Measurements from ENCODE around the gene LBR.
"Not testable (repeated sequence)": the region's sequence is repeated elsewhere in the genome, so short reads cannot be mapped to it uniquely, and the experiment has no call there.

The LBR gene

GRCh38 chr1:225388372-225388771 lies 39.5 kb downstream of the LBR start:
- peaks cover 11% of the 10 kb centered on the region for H3K36me3 Mint-ChIP-seq (ENCODE audit: low read depth)
- H3K9me3 Mint-ChIP-seq: peaks cover 10% of the 10 kb centered on the region
- H3K27ac Mint-ChIP-seq: no peak overlapping the region
- H3K4me1 Mint-ChIP-seq: no peaks in the 10 kb centered on the region
- TF ChIP-seq CTCF (IDR thresholded peaks at IDR 0.05; ENCODE audit: unreplicated experiment in 3 of 3): no peak
- H3K4me3 Mint-ChIP-seq: no peak overlapping the region
- H3K27me3 Mint-ChIP-seq (ENCODE audit: low read depth): no peaks in the 10 kb centered on the region

GRCh38 chr1:225386860-225387259 lies 41.0 kb downstream of the LBR start:
- Mint-ChIP-seq H3K36me3 (ENCODE audit: low read depth) (peaks cover 15% of the 10 kb centered on the region), H3K9me3 (peaks cover 11% of the 10 kb centered on the region)
- H3K27me3 Mint-ChIP-seq (ENCODE audit: low read depth); H3K4me1 Mint-ChIP-seq; H3K4me3 Mint-ChIP-seq; H3K27ac Mint-ChIP-seq: not testable (repeated sequence)

GRCh38 chr1:225380691-225381090 lies 47.1 kb downstream of the LBR start:
- H3K4me3 Mint-ChIP-seq: no peak overlapping the region
- peaks cover 18% of the 10 kb centered on the region for H3K36me3 Mint-ChIP-seq (ENCODE audit: low read depth)
- peaks cover 3% of the 10 kb centered on the region for H3K27me3 Mint-ChIP-seq (ENCODE audit: low read depth)
- no peaks in the 10 kb centered on the region for H3K4me1 Mint-ChIP-seq
- peaks cover 11% of the 10 kb centered on the region for H3K9me3 Mint-ChIP-seq
- TF ChIP-seq CTCF (IDR thresholded peaks at IDR 0.05; ENCODE audit: unreplicated experiment in 3 of 3): no peak
- no peak overlapping the region for H3K27ac Mint-ChIP-seq

GRCh38 chr1:225378880-225379279 lies 49.0 kb downstream of the LBR start:
- Mint-ChIP-seq H3K4me1 (no peaks in the 10 kb centered on the region), H3K27ac (no peak overlapping the region), H3K4me3 (no peak overlapping the region), H3K27me3 (ENCODE audit: low read depth) (peaks cover 3% of the 10 kb centered on the region), H3K36me3 (ENCODE audit: low read depth) (peaks cover 14% of the 10 kb centered on the region), H3K9me3 (peaks cover 3% of the 10 kb centered on the region)
- no peak for TF ChIP-seq CTCF (IDR thresholded peaks at IDR 0.05; ENCODE audit: unreplicated experiment in 3 of 3)

- no peak overlapping the region for H3K4me3 Mint-ChIP-seq
- H3K9me3 Mint-ChIP-seq: no peaks in the 10 kb centered on the region
- no peak for TF ChIP-seq CTCF (IDR thresholded peaks at IDR 0.05; ENCODE audit: unreplicated experiment in 3 of 3)
- no peak overlapping the region for H3K27ac Mint-ChIP-seq
- H3K36me3 Mint-ChIP-seq (ENCODE audit: low read depth): no peaks in the 10 kb centered on the region
- no peaks in the 10 kb centered on the region for H3K4me1 Mint-ChIP-seq
- peaks cover 3% of the 10 kb centered on the region for H3K27me3 Mint-ChIP-seq (ENCODE audit: low read depth)
Observed at GRCh38 chr1:225374996-225375395, 52.8 kb downstream of the LBR start.

GRCh38 chr1:225373155-225373554 lies 54.7 kb downstream of the LBR start:
- Mint-ChIP-seq H3K27me3 (ENCODE audit: low read depth) (no peaks in the 10 kb centered on the region), H3K4me3 (no peak overlapping the region), H3K36me3 (ENCODE audit: low read depth) (no peaks in the 10 kb centered on the region), H3K27ac (no peak overlapping the region), H3K4me1 (no peaks in the 10 kb centered on the region), H3K9me3 (no peaks in the 10 kb centered on the region)
- no peak for TF ChIP-seq CTCF (IDR thresholded peaks at IDR 0.05; ENCODE audit: unreplicated experiment in 3 of 3)

Data from nephron (organoid).